Fibroblast of lung (primary cell): ENCODE results near the gene SIPA1L3.

Experiments
- CTCF ChIP-seq, 2 donors: IDR thresholded peaks in 1 of 2; conservative IDR thresholded peaks in 1 of 2; 1 replicate in 1 of 2; 2 replicates in 1 of 2; pipeline ENCODE4 v1.5.1; 2011 to 2012; ENCODE audit warnings: low read length in 2 of 2, control low read depth in 1 of 2, inconsistent platforms in 1 of 2, low read depth in 1 of 2, mild to moderate bottlenecking in 1 of 2
- EZH2 ChIP-seq: IDR thresholded peaks from 2 replicates; pipeline ENCODE4 v1.5.1; 2012; ENCODE audit warnings: low read length, control low read depth, mild to moderate bottlenecking; ENCODE audit errors: missing control alignments

GRCh38 chr19:38197937-38198704, 291.1 kb downstream of the SIPA1L3 start:
- TF ChIP-seq EZH2 (no peak), CTCF (conservative IDR thresholded peaks at IDR 0.05 in 1 of 2, IDR thresholded peaks at IDR 0.05 in 1 of 2; ENCODE audit: low read depth in 1 of 2, low read length in 2 of 2) (no peak)
